Measurements from ENCODE around the gene TTC23L.
"Not testable (repeated sequence)": the region's sequence is repeated elsewhere in the genome, so short reads cannot be mapped to it uniquely, and the experiment has no call there.

The TTC23L gene

GRCh38 chr5:34838785-34839714 is at the start of gene TTC23L:
Gene TTC23L (plus strand): TSS chr5:34839164. CDS start chr5:34840672, 1,508 bp downstream.
- peak; percentile 92 for DNase-seq

- no peak for DNase-seq
Observed at GRCh38 chr5:34789639-34790038, 49.3 kb upstream of the TTC23L start.

- DNase-seq: no peak
Observed at GRCh38 chr5:34790069-34790468, 48.9 kb upstream of the TTC23L start.

GRCh38 chr5:34791761-34792244 is 47.2 kb upstream of the TTC23L start:
- no peak for DNase-seq

- no peak for DNase-seq
Observed at GRCh38 chr5:34802834-34803563, 36.0 kb upstream of the TTC23L start.

GRCh38 chr5:34803974-34804732 is 34.8 kb upstream of the TTC23L start:
- DNase-seq: no peak

- DNase-seq: no peak
Observed at GRCh38 chr5:34804913-34805312, 34.1 kb upstream of the TTC23L start.

- DNase-seq: no peak
Observed at GRCh38 chr5:34806532-34806931, 32.4 kb upstream of the TTC23L start.

- DNase-seq: no peak
Observed at GRCh38 chr5:34811706-34812105, 27.3 kb upstream of the TTC23L start.

- no peak for DNase-seq
Observed at GRCh38 chr5:34813509-34813908, 25.5 kb upstream of the TTC23L start.

- DNase-seq: no peak
Observed at GRCh38 chr5:34817558-34818351, 21.2 kb upstream of the TTC23L start.

GRCh38 chr5:34818717-34819116 is 20.2 kb upstream of the TTC23L start:
- no peak for DNase-seq

GRCh38 chr5:34820593-34820992 is 18.4 kb upstream of the TTC23L start:
- no peak for DNase-seq

GRCh38 chr5:34822956-34823715 is 15.8 kb upstream of the TTC23L start:
- DNase-seq: no peak

- no peak for DNase-seq
Observed at GRCh38 chr5:34826347-34826746, 12.6 kb upstream of the TTC23L start.

- DNase-seq: no peak
Observed at GRCh38 chr5:34827588-34828506, 11.1 kb upstream of the TTC23L start.

GRCh38 chr5:34830827-34831226 is 8.1 kb upstream of the TTC23L start:
- not testable (repeated sequence) for DNase-seq

GRCh38 chr5:34831303-34831702 is 7.7 kb upstream of the TTC23L start:
- no peak for DNase-seq

- no peak for DNase-seq
Observed at GRCh38 chr5:34832568-34832967, 6.4 kb upstream of the TTC23L start.

GRCh38 chr5:34833090-34833489 is 5.9 kb upstream of the TTC23L start:
- DNase-seq: no peak

Measured in SHP77 treated with DMSO at 0.1 percent for 48 hours (cell line).